ENCODE data around the gene TP53I13.

TP53I13 gene

GRCh38 chr17:29586676-29587469 is 18.4 kb downstream of the TP53I13 start:
- ATAC-seq, result no peak
- no peak for TF ChIP-seq GLIS3 (CRISPR knock-in tag; IDR thresholded peaks at IDR 0.05)
- TF ChIP-seq ISL1 (CRISPR knock-in tag; IDR thresholded peaks at IDR 0.05), result no peak
- no peak for TF ChIP-seq BACH2 (CRISPR knock-in tag; IDR thresholded peaks at IDR 0.05; ENCODE audit: borderline replicate concordance)
- TF ChIP-seq PPARA (CRISPR knock-in tag; IDR thresholded peaks at IDR 0.05; ENCODE audit: borderline replicate concordance), result no peak
- no peak for TF ChIP-seq RARB (CRISPR knock-in tag; IDR thresholded peaks at IDR 0.05)
- TF ChIP-seq ZC3H10 (CRISPR knock-in tag; IDR thresholded peaks at IDR 0.05), result no peak
- TF ChIP-seq TCF4 (CRISPR knock-in tag; IDR thresholded peaks at IDR 0.05; ENCODE audit: borderline replicate concordance), result no peak
- TF ChIP-seq TOX (CRISPR knock-in tag; IDR thresholded peaks at IDR 0.05; ENCODE audit: borderline replicate concordance), result no peak
- no peak for TF ChIP-seq CREB5 (CRISPR knock-in tag; IDR thresholded peaks at IDR 0.05; ENCODE audit: low read depth)
- TF ChIP-seq ESRRG (CRISPR knock-in tag; IDR thresholded peaks at IDR 0.05), result no peak
- no peak for TF ChIP-seq ZNF8 (CRISPR knock-in tag; IDR thresholded peaks at IDR 0.05)
- no peak for TF ChIP-seq CSDC2 (CRISPR knock-in tag; IDR thresholded peaks at IDR 0.05)
- TF ChIP-seq TSHZ2 (CRISPR knock-in tag; IDR thresholded peaks at IDR 0.05), result no peak
- TF ChIP-seq ZNF70 (CRISPR knock-in tag; IDR thresholded peaks at IDR 0.05), result no peak
- TF ChIP-seq PATZ1 (CRISPR knock-in tag; IDR thresholded peaks at IDR 0.05; ENCODE audit: borderline replicate concordance), result no peak
- no peak for TF ChIP-seq SNAI2 (CRISPR knock-in tag; IDR thresholded peaks at IDR 0.05)

- no peak for ATAC-seq
- TF ChIP-seq ISL1 (CRISPR knock-in tag; IDR thresholded peaks at IDR 0.05) (no peak), RARB (CRISPR knock-in tag; IDR thresholded peaks at IDR 0.05) (no peak), OSR1 (CRISPR knock-in tag; IDR thresholded peaks at IDR 0.05) (no peak), ZFP30 (CRISPR knock-in tag; IDR thresholded peaks at IDR 0.05) (no peak), ZNF8 (CRISPR knock-in tag; IDR thresholded peaks at IDR 0.05) (no peak)
Measured at GRCh38 chr17:29587591-29587990, 19.1 kb downstream of the TP53I13 start.

DNA sequence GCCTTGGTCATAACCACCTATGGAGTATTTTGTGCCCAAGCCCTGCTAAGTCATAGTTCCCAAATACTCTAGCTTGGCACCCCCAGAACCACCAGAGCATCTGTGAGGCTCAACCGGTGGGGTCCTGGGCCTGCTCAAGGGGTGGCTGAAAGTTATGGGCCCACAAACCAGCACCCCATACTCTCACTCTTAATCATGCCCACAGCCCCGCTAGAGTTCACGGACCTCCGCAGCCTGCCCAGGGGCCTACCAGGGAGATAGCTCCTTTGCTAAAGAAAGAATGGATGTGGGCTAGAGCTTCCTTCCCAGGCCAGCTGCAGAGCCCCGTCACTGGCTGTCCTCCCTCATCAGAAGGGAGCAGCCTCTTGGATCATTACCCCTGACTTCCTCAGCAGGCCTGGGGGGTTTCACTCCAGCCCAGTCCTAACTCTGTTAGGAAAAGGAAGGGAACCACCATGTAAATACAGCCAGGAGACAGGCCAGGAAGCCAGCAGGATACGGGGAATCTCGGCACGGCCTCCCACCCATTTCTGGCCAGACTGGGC is 19.6 kb downstream of the TP53I13 start:
- ATAC-seq, result no peak
- no peak for TF ChIP-seq PPARA (CRISPR knock-in tag; IDR thresholded peaks at IDR 0.05; ENCODE audit: borderline replicate concordance)
- no peak for TF ChIP-seq ZNF8 (CRISPR knock-in tag; IDR thresholded peaks at IDR 0.05)
- TF ChIP-seq RARB (CRISPR knock-in tag; IDR thresholded peaks at IDR 0.05), result no peak
- TF ChIP-seq TSHZ2 (CRISPR knock-in tag; IDR thresholded peaks at IDR 0.05), result no peak
- peak; percentile 96 for TF ChIP-seq ZNF70 (CRISPR knock-in tag; IDR thresholded peaks at IDR 0.05)
- no peak for TF ChIP-seq CREB5 (CRISPR knock-in tag; IDR thresholded peaks at IDR 0.05; ENCODE audit: low read depth)

Measured in SK-N-SH treated with all-trans-retinoic acid at 6 μM for 48 hours (cell line).